GM19438 (cell line): ENCODE results near the gene NFIA.

Experiments used
- ATAC-seq: cut with Tn5 transposase; IDR thresholded peaks from one replicate; pipeline ENCODE4 v1.9.1; 2021; ENCODE audit warnings: low read depth; ENCODE audit not compliant: unreplicated experiment

The NFIA gene

DNA sequence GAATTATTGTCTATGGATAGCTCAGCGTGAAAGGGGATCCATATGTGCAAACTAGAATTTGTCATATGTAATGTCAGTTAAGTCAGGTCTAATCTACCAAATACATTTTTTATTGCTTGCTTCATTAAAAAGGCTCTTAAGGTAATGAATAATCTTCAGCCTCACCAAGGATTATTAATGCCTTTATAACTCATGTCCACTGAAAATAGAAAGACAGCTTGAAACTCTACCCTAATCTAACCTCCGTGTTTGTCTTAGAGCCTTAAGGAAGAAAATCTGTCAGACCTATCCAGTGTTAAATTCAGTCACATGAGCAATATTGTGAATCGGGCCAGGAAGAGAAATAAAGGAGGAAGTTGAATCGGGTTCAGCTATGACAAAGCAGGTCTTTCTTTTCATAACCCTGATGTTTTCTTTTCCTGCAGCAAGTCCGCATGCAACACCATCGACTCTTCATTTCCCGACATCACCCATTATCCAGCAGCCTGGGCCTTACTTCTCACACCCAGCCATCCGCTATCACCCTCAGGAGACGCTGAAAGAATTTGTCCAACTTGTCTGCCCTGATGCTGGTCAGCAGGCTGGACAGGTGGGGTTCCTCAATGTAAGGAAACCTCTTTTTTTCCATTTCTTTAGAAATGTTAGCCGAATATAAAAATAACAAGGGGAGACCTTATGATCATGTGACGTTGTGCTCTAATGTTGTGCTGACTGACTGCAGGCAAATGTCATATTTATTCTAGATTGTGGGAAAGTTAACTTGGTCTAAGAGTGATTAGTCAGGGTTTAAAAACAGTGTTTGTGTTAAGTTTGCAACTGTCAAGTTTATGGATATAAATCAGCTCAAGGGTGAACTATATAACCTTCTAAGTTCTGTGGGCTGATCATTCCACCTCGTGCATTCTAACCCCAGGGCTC is 321.6 kb downstream of the NFIA start:
- ATAC-seq, result no peak

GRCh38 chr1:61404597-61405376 is 322.4 kb downstream of the NFIA start:
- no peak for ATAC-seq

GRCh38 chr1:61406467-61406866 is 324.1 kb downstream of the NFIA start:
- no peak for ATAC-seq

- ATAC-seq, result no peak
Measured at GRCh38 chr1:61412601-61413000, 330.2 kb downstream of the NFIA start.

- no peak for ATAC-seq
Measured at GRCh38 chr1:61419196-61419595, 336.8 kb downstream of the NFIA start.

DNA sequence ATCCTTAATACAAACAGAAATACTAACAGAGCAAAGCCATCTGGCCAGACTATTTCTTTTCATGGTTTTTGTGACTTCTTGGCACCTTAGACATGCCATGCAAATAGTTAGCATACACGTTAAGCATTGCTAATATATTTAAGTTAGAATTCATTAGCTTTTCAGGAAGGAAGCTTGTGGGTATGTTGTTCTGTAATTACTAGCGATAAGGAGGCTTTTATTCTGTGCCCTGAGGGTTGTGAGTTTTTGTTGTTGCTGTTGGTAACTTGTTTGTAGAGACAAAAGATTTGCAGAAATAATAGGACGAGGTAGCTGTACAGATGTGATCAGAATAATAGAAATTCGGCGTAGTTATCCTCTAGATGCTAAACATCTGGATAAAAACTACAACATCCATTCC is 337.3 kb downstream of the NFIA start:
- no peak for ATAC-seq

GRCh38 chr1:61420243-61420642 is 337.9 kb downstream of the NFIA start:
- no peak for ATAC-seq

DNA sequence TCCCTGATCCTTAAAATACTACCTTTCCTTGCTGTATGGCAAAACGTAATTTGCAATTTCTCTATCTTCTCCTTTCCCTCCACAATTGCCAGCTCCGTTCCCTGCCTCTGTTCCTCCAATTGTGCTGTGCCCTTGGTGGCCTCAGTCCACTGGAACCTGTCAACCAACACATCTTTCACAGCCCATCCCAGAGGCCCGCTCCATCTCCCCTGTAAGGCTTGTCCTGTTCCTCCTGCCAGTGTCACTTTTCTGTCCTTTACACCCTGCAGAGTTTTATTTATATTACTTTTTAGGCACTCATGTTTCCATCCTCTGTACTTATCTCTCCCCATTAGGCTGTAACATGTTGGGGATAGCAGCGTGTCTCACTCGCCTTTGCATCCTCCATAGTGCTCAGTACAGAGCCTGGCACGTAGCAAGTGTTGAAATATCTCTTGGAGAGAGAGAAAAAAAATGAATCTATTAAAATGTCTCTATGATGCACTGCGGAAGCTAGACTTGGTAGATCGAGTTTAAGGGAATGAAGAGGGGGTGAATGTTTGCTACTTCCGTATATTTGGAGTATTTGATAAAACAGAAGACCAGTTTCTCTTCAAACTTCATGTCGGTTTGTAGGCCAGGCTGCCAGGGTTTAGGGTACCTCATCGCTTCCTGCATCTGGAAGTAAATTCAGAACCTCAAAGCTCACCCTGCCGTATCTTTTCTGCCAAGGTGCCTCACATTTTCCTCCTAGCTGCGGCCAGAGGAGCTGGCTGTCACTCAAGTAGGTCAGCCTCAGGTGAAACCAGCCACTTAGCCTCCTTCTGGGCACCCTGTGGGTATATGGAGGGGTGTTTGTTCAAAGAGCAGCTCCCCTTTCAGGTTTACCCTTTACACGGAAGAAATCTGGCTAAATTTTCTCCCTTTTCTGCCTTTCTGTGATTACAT is 338.8 kb downstream of the NFIA start:
- ATAC-seq, result no peak

DNA sequence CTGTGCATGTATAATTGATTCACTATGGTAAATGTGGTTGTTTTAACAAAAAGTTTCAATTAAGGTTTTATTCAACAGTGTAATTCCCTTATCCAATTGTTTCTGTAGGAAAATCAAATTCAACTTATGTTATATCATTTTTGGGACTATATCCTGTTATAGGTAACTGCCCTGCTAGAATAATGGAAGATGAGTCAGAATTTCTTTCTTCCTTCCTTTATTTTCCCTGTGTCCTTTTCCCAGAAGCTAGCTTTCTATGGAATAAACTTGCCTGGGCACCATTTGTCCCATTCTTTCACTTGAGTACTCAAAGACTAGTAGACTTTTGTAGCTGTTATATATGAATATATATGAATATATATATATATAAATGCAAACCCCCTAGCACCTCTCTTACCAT is 341.3 kb downstream of the NFIA start:
- ATAC-seq, result no peak

GRCh38 chr1:61424382-61424781 is 342.0 kb downstream of the NFIA start:
- ATAC-seq, result no peak

DNA sequence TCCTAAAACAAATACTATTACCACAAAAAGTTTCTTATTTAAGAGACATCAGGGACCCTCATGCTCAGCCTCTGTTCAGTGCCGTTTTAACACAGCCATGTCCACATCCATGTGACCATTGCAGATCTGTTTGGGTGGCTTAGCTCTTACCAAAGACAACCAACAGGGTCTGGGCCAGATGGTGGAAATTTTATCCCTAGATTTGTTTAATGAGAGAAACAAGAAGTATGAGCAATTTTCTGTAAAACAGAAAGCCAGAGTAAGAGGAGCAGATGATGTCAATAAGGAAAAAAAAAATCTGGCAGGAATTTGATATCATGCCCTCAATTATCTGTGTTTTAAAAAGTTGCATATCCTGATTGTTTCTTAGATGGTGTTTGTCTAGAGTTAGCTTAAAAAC is 342.7 kb downstream of the NFIA start:
- no peak for ATAC-seq

- ATAC-seq, result no peak
Measured at GRCh38 chr1:61426254-61426653, 343.9 kb downstream of the NFIA start.

DNA sequence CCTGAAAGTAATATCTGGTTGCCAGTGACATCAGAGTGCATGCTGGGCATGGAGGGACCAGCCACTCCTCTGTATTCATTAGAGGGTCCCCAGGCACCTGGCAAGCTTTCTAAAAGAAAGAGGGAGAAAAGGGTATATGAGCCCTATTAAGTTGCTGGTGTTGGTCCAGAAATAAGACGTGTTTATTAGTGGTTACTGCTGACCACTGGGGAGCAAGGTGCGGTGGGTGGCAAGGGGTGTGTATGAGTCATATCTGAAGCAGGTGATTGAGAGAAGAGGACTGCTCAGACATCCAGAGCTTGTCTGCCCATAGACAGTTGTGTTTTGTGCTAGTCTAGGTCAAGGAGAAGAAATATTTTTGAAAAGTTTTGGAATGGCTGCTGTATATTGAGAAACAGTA is 344.5 kb downstream of the NFIA start:
- no peak for ATAC-seq

- no peak for ATAC-seq
Measured at GRCh38 chr1:61427510-61427909, 345.1 kb downstream of the NFIA start.

- ATAC-seq, result no peak
Measured at GRCh38 chr1:61428146-61428545, 345.8 kb downstream of the NFIA start.

- ATAC-seq, result no peak
Measured at GRCh38 chr1:61432616-61433388, 350.4 kb downstream of the NFIA start.

DNA sequence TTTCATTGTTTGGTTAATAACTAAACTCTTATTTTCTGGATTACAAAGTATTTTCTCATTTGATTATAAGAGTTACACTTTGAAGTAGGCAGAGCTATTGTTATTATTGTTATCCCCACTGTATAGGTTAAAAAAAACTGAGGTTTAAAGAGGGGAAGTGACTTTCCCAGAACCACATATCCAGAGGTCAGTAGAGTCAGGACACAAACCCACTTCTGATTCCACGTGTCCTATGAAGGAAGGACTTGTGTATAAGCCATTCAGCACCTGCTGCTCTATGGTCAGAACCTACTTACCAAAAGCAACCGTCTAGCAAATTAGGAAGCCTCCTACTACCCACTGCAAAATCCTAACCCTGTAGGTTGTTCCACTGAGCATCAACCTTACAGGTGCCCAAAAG is 351.3 kb downstream of the NFIA start:
- ATAC-seq, result no peak

GRCh38 chr1:61434276-61434675 is 351.9 kb downstream of the NFIA start:
- no peak for ATAC-seq

- ATAC-seq, result no peak
Measured at GRCh38 chr1:61435226-61435625, 352.9 kb downstream of the NFIA start.

DNA sequence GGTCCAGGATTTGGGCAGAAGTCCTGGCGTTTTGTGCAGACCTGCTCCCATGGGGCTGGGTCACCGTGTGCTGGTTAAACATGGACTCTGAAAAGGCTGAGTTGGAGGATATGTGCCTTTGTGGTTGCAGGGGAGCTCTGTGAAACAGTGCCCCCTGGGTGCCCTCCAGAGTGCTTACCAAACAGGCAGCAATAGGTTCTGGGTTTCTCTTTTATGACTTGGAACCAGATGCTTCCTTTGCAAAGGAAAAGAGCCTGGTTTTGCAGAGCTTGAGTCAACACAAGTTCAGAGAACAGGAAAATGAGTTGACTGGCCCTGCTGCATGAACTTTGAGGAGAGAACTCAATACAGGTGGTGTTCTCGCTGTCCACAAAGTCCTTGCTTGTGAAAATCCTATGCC is 353.7 kb downstream of the NFIA start:
- no peak for ATAC-seq
